SH-SY5Y (cell line): Measurements from ENCODE around the gene DOK1.

Experiments used
- GATA2 ChIP-seq: IDR thresholded peaks from 2 replicates; pipeline ENCODE4 v1.6.1; 2011; ENCODE audit warnings: mild to moderate bottlenecking, low read depth, low read length
- GATA3 ChIP-seq: IDR thresholded peaks from 2 replicates; pipeline ENCODE4 v1.6.1; 2011; ENCODE audit warnings: low read depth, mild to moderate bottlenecking, low read length, moderate library complexity

Gene DOK1

DNA sequence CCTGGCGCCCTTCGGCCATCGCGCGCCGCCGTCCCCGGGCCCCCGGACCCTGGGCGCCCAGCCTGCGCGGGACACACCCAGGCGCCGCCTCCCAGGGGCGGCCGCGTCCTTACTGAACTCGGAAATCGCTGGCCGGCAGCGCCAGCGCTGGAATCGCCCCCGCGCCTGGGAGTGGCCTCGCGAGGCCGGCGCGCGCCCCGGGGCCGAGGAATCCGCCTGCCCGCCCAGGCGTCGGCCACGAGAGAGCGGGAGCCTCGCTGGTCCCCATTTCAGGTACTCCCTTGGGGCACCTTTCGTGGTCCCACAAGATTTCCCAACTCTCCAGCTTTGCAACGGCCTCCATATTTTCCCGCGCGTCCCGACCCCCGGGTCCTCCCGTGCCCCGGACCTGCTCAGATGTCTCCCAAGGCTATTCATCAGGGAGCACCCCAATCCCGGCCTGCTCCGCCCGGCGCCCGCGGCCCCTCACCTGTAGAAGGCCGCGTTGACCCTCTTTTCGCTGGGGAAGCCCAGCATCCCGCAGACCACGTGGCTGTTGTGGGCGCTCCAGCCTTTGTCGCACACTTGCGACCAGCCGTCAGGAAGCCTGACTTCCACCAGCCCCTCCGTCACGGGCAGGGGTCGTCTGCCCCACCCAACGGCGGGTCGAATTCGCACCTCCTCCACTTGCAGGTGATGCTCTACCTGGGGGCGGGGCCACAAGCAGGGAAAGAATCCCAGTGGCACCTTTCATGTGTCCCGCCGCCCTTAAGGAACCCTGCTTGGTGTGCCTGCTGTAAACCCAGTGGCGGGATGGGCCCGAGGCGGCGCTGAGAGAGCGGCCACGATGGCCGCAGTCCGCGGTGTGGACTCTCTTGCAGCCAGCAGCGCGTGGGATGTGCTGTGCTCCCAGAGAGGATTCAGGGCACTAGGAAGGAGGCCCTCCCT lies 5.4 kb upstream of the DOK1 start:
- no peak for TF ChIP-seq GATA3
- TF ChIP-seq GATA2: no peak

DNA sequence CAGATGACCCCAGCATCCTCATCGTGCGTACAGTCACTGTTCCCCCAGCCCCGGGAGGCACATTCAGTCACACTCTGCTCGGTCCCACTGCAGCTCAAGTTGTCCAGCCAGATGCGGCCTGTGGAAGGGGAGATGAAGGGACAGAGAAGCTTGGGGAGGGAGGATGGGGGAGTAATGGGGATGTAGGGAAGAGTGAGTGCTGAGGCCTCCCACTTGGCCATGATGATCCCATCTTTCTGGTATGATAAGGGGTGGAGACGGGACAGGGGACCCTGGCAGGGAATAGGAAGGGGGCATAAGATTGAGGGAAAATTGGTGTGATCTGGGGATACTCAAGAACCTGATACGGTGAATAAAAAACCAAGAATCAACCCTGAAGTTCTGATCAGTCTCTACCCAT lies 4.3 kb upstream of the DOK1 start:
- no peak for TF ChIP-seq GATA3
- TF ChIP-seq GATA2: no peak

DNA sequence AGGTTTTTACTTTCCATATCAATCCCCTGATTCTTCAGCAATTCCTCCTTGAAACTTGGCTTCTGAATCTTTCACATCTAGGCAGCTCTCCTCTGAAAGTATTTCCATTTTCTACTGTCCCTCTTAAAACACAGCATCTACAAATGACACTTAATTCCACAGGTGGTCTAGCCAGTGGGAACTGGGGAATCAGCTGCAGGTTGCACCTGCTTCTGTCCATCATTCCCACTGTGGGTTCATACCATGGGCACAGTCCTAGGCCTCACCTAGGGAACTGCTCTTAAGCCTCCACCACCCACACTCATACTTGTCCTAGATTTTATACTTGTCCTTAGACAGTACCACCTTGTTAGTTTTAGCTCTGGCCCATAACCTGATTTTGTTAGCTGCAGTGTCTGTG lies 3.0 kb upstream of the DOK1 start:
- TF ChIP-seq GATA2 (no peak), GATA3 (no peak)

- TF ChIP-seq GATA3 (no peak), GATA2 (no peak)
Measured at GRCh38 chr2:74551942-74552913, 2.3 kb upstream of the DOK1 start.

- TF ChIP-seq GATA3 (no peak), GATA2 (no peak)
Measured at GRCh38 chr2:74552914-74553811, 1.4 kb upstream of the DOK1 start.

- TF ChIP-seq GATA2: no peak
Measured at GRCh38 chr2:74554820-74555531, 456 bp downstream of the DOK1 start.

DNA sequence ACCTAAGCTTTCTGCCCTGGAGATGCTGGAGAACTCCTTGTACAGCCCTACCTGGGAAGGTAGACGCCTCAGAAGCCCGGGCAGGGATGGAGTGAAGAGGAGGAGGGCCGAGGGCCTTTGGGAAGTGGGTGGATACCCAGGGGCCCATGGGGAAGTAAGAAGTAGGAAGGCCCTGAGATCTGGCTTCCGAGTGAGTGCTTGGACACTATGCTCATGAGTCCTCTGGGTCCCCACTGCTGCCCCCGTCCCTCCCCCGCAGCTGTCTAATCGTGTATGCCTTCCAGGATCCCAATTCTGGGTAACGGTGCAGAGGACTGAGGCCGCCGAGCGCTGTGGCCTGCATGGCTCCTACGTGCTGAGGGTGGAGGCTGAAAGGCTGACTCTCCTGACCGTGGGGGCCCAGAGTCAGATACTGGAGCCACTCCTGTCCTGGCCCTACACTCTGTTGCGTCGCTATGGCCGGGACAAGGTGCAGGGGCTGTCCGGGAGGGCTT lies 1.1 kb downstream of the DOK1 start:
- TF ChIP-seq GATA2 (no peak), GATA3 (no peak)

GRCh38 chr2:74556159-74556558 lies 1.6 kb downstream of the DOK1 start:
- TF ChIP-seq GATA2 (no peak), GATA3 (no peak)

DNA sequence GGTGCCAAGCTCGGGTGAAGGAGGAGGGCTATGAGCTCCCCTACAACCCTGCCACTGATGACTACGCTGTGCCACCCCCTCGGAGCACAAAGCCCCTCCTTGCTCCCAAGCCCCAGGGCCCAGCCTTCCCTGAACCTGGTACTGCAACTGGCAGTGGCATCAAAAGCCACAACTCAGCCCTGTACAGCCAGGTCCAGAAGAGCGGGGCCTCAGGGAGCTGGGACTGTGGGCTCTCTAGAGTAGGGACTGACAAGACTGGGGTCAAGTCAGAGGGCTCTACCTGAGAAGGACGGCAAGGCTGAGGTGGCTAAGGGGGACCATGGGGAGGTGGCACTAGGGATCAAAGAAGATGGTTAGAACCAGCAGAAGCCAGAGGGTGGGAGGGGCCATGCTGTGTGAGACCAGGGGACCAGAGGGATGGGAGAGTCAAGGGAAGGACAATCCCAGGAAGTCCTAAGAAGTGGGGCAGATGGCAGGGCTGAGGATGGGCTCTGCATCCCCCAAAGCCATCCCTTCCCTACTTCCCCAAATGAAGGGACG lies 2.4 kb downstream of the DOK1 start:
- TF ChIP-seq GATA3: no peak
- no peak for TF ChIP-seq GATA2

GRCh38 chr2:74558284-74559230 lies 4.0 kb downstream of the DOK1 start:
- TF ChIP-seq GATA3: no peak
- no peak for TF ChIP-seq GATA2

GRCh38 chr2:74559912-74560311 lies 5.4 kb downstream of the DOK1 start:
- TF ChIP-seq GATA3: no peak
- no peak for TF ChIP-seq GATA2

GRCh38 chr2:74560591-74560990 lies 6.1 kb downstream of the DOK1 start:
- no peak for TF ChIP-seq GATA2
- TF ChIP-seq GATA3: no peak
